ENCODE results near the gene ADGRG7.

GRCh38 chr3:100635273-100635701 is 25.9 kb downstream of the ADGRG7 start:
- TF ChIP-seq, protein P1, sequence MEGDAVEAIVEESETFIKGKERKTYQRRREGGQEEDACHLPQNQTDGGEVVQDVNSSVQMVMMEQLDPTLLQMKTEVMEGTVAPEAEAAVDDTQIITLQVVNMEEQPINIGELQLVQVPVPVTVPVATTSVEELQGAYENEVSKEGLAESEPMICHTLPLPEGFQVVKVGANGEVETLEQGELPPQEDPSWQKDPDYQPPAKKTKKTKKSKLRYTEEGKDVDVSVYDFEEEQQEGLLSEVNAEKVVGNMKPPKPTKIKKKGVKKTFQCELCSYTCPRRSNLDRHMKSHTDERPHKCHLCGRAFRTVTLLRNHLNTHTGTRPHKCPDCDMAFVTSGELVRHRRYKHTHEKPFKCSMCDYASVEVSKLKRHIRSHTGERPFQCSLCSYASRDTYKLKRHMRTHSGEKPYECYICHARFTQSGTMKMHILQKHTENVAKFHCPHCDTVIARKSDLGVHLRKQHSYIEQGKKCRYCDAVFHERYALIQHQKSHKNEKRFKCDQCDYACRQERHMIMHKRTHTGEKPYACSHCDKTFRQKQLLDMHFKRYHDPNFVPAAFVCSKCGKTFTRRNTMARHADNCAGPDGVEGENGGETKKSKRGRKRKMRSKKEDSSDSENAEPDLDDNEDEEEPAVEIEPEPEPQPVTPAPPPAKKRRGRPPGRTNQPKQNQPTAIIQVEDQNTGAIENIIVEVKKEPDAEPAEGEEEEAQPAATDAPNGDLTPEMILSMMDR (optimal IDR thresholded peaks at IDR 0.05 in 1 of 3, IDR thresholded peaks at IDR 0.05 in 1 of 3, conservative IDR thresholded peaks at IDR 0.05 in 1 of 3; ENCODE audit: extremely low read depth in 1 of 3, insufficient read depth in 2 of 3, low read length in 3 of 3): no peak
- no peak for TF ChIP-seq EZH2 (IDR thresholded peaks at IDR 0.05; ENCODE audit: low read length)

Measured in keratinocyte (primary cell).